ENCODE measurements around the gene CHN1.

Gene CHN1

GRCh38 chr2:174748948-174749347, 256.2 kb downstream of the CHN1 start:
- DNase-seq (ENCODE audit: insufficient read length, low spot score), result no peak

More at GRCh38 chr2:174748948-174749347, 256.2 kb downstream of the CHN1 start:
- peak; percentile 88 for FAIRE-seq

Data from GM19239 (cell line).